GM18520 (cell line): ENCODE measurements around the gene TEX11.
"Not testable (repeated sequence)": the region's sequence is repeated elsewhere in the genome, so short reads cannot be mapped to it uniquely, and the experiment has no call there.

Source experiments
- ATAC-seq: cut with Tn5 transposase; IDR thresholded peaks from one replicate; pipeline ENCODE4 v1.9.1; 2021; ENCODE audit not compliant: unreplicated experiment

TEX11 gene

GRCh38 chrX:70908541-70908940, at the start of gene TEX11:
TSS of gene TEX11 (minus strand) at chrX:70908711. CDS start at chrX:70907789, 922 bp downstream.
- ATAC-seq: no peak

DNA sequence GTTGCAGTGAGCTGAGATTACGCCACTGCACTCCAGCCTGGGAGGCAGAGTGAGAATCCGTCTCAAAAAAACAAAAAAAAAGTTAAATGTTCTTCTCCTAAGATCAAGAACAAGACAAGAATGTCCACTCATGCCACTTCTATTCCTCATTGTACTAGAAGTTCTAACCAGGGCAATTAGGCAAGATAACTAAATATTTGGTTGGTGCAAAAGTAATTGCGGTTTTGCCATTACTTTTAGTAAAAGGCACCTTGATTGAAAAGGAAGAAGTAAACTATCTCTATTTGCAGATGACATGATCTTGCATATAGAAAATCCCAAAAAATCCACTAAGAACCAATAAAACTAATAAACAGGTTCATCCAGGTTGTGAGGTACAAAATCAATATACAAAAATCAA, 46.4 kb upstream of the TEX11 start:
- no peak for ATAC-seq

DNA sequence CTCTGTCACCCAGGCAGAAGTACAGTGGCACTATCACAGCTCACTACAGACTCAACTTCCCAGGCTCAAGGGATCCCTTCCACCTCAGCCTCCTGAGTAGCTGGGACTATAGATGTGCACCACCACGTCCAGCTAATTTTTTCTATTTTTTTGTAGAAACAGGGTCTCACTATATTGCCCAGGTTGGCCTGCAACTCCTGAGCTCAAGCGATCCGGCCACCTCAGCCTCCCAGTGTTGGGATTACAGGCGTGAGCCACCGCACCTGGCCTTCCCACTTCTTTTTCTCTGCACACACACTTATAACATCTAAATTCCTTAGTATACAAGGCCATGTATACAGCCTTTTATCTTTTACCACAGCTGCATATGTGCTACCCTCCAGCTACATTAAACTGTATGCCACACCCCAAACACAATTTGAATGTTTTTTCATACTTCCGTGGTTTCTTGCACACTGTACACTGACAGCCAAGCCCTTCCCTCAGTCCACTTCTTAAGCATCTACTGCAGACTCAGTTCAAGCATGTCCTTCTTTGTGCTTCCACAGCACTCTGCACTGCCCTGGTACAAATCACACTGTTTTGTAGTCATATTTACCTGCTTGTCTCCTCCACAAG, 15.9 kb upstream of the TEX11 start:
- no peak for ATAC-seq

- no peak for ATAC-seq
Observed at GRCh38 chrX:70922774-70923473, 14.4 kb upstream of the TEX11 start.

GRCh38 chrX:70921709-70922352, 13.3 kb upstream of the TEX11 start:
- ATAC-seq: no peak

GRCh38 chrX:70916754-70917153, 8.2 kb upstream of the TEX11 start:
- no peak for ATAC-seq

GRCh38 chrX:70907900-70908299, 611 bp downstream of the TEX11 start:
- no peak for ATAC-seq

- ATAC-seq: no peak
Observed at GRCh38 chrX:70901465-70901864, 7.0 kb downstream of the TEX11 start.

- ATAC-seq: not testable (repeated sequence)
Observed at GRCh38 chrX:70890441-70890840, 18.1 kb downstream of the TEX11 start.

GRCh38 chrX:70878902-70879301, 29.6 kb downstream of the TEX11 start:
- no peak for ATAC-seq

- no peak for ATAC-seq
Observed at GRCh38 chrX:70852294-70852693, 56.2 kb downstream of the TEX11 start.

- ATAC-seq: not testable (repeated sequence)
Observed at GRCh38 chrX:70844081-70844480, 64.4 kb downstream of the TEX11 start.

DNA sequence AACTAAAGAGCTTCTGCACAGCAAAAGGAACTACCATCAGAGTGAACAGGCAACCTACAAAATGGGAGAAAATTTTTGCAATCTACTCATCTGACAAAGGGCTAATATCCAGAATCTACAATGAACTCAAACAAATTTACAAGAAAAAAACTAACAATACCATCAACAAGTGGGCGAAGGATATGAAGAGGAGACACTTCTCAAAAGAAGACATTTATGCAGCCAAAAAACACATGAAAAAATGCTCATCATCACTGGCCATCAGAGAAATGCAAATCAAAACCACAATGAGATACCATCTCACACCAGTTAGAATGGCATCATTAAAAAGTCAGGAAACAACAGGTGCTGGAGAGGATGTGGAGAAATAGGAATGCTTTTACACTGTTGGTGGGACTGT, 64.9 kb downstream of the TEX11 start:
- not testable (repeated sequence) for ATAC-seq

DNA sequence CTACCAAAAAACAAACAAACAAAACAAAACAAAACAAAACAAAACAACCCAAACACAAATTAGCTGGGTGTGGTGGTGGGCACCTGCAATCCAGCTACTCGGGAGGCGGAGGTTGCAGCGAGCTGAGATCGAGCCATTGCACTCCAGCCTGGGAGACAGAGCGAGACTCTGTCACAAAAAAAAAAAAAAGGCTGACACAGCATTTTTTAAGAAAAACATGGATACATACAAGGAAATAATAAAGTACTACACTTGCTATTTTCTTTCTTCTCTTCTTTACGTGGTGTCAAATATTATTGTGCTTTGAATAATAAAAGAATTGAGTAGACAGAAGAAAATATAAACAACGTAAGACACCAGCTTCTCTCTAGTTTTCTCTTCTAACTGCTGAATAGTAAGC, 73.9 kb downstream of the TEX11 start:
- ATAC-seq: no peak

DNA sequence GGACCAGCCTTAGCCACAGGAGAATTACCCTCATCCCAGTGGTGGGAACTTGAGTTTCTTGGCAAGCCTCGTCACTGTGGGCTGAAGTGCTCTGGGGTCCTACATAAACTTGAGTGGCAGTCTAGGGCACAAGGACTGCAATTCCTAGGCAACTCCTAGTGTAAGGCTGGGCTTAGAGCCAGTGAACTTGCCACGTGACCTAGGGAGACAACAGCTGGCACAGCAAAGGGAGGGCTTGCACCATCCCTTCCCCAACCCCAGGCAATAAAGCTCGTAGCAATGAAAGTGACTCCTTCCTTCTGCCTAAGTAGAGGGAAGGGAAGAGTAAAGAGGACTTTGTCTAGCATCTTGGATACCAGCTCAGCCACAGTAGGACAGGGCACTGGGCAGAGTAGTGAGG, 81.8 kb downstream of the TEX11 start:
- ATAC-seq: no peak

- no peak for ATAC-seq
Observed at GRCh38 chrX:70825366-70825765, 83.1 kb downstream of the TEX11 start.

- no peak for ATAC-seq
Observed at GRCh38 chrX:70808942-70809940, 99.3 kb downstream of the TEX11 start.

DNA sequence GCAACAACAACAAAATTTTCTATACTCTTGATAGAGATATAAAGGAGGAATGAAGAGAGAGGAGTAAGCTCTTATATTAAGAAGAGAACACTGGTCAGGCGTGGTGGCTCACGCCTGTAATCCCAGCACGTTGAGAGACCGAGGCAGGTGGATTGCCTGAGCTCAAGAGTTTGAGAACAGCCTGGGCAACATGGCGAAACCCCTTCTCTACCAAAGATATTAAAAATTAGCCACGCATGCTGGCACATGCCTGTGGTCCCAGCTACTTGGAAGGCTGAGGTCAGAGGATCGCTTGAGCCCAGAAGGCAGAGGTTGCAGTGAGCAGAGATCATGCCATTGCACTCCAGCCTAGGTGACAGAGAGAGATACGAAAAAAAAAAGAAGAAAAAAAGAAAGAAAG, 102.4 kb downstream of the TEX11 start:
- no peak for ATAC-seq

DNA sequence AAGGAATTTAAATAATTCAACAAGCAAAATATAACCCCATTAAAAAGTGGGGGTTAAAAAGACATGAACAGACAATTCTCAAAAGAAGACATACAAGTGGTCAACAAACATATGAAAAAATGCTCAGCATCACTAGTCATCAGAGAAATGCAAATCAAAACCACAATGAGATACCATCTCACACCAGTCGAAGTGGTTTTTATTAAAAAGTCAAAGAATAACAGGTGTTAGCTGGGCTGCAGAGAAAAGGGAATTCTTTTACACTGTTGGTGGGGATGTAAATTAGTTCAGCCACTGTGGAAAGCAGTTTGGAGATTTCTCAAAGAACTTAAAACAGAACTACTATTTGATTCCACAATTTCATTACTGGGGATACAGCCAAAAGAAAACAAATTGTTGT, 111.8 kb downstream of the TEX11 start:
- not testable (repeated sequence) for ATAC-seq

GRCh38 chrX:70774223-70774622, 134.3 kb downstream of the TEX11 start:
- no peak for ATAC-seq

DNA sequence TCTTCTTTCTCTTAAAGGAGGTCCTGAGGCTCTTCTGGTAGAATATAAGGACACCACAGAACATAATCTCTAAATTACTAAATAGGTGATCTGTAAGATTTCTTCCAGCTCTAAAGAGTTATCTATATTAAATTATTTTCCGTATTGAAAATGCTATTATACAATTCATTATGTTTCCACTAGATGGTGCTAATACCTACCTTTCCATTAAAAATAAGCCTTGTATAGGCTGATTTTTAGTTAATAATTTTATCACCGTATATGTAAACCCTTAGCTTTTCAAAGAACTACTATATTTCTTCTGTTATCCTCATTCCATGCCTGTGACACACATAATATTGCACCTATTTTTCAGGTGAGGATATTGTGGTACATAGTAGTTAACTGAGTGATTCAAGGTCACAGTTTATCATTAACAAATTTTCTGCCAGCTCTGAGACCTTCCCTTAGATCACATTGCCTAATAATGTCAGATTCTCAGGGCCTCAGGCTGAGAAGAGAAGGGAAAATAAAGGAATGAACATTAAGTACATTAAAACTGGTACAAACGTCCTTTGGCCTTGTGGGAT, 138.8 kb downstream of the TEX11 start:
- no peak for ATAC-seq
